ENCODE measurements around the gene PLPPR4.
"Not testable (repeated sequence)": the region's sequence is repeated elsewhere in the genome, so short reads cannot be mapped to it uniquely, and the experiment has no call there.

PLPPR4 gene

GRCh38 chr1:99269321-99269720 is 5.0 kb downstream of the PLPPR4 start:
- DNase-seq, result no peak

- no peak for DNase-seq
These were observed 6.4 kb downstream of the PLPPR4 start for GRCh38 chr1:99270646-99271045.

- no peak for DNase-seq
These were observed 7.0 kb downstream of the PLPPR4 start for GRCh38 chr1:99271249-99271648.

GRCh38 chr1:99277066-99277465 is 12.8 kb downstream of the PLPPR4 start:
- no peak for DNase-seq

- no peak for DNase-seq
These were observed 15.2 kb downstream of the PLPPR4 start for GRCh38 chr1:99279525-99279924.

GRCh38 chr1:99281105-99281504 is 16.8 kb downstream of the PLPPR4 start:
- DNase-seq, result no peak

- DNase-seq, result no peak
These were observed 18.2 kb downstream of the PLPPR4 start for GRCh38 chr1:99282536-99282935.

- not testable (repeated sequence) for DNase-seq
These were observed 19.2 kb downstream of the PLPPR4 start for GRCh38 chr1:99283521-99283920.

GRCh38 chr1:99292886-99293285 is 28.6 kb downstream of the PLPPR4 start:
- DNase-seq, result no peak

GRCh38 chr1:99297923-99298322 is 33.6 kb downstream of the PLPPR4 start:
- no peak for DNase-seq

GRCh38 chr1:99304725-99305282 is 40.5 kb downstream of the PLPPR4 start:
- DNase-seq, result no peak

GRCh38 chr1:99305626-99306025 is 41.3 kb downstream of the PLPPR4 start:
- DNase-seq, result no peak

GRCh38 chr1:99306056-99306455 is 41.8 kb downstream of the PLPPR4 start:
- DNase-seq, result no peak

- no peak for DNase-seq
These were observed 42.4 kb downstream of the PLPPR4 start for GRCh38 chr1:99306644-99307043.

- DNase-seq, result no peak
These were observed 51.0 kb downstream of the PLPPR4 start for GRCh38 chr1:99315305-99315704.

GRCh38 chr1:99326215-99326949 is 62.1 kb downstream of the PLPPR4 start:
- no peak for DNase-seq

- no peak for DNase-seq
These were observed 63.1 kb downstream of the PLPPR4 start for GRCh38 chr1:99327357-99327756.

GRCh38 chr1:99328171-99328570 is 63.9 kb downstream of the PLPPR4 start:
- no peak for DNase-seq

GRCh38 chr1:99331083-99331482 is 66.8 kb downstream of the PLPPR4 start:
- DNase-seq, result no peak

GRCh38 chr1:99331636-99332035 is 67.3 kb downstream of the PLPPR4 start:
- DNase-seq, result no peak

GRCh38 chr1:99332561-99332960 is 68.3 kb downstream of the PLPPR4 start:
- DNase-seq, result no peak

- no peak for DNase-seq
These were observed 70.7 kb downstream of the PLPPR4 start for GRCh38 chr1:99334991-99335390.

GRCh38 chr1:99347041-99347684 is 82.9 kb downstream of the PLPPR4 start:
- DNase-seq, result no peak

- no peak for DNase-seq
These were observed 84.3 kb downstream of the PLPPR4 start for GRCh38 chr1:99348397-99349132.

Data from effector CD8-positive, alpha-beta T cell (primary cell).